ENCODE data around the gene SHISAL1.

- TF ChIP-seq CTCF (IDR thresholded peaks at IDR 0.05) (no peak), POLR2A (IDR thresholded peaks at IDR 0.05) (no peak)
Observed at GRCh38 chr22:44267856-44268255, 44.9 kb downstream of the SHISAL1 start.

Measured in Peyer's patch (tissue), 4 donors.